Measurements from ENCODE around the gene XG. TPM values are rescaled to one million over a fixed set of nuclear protein-coding genes. Genes with fewer than 3 reads are reported as not detected.
"Not testable (repeated sequence)": the region's sequence is repeated elsewhere in the genome, so short reads cannot be mapped to it uniquely, and the experiment has no call there.

XG gene
- total RNA-seq, 2 donors from 2014 or later = 0.38 to 1.0 TPM

GRCh38 chrX:2727264-2727663 lies 24.6 kb upstream of the XG start:
- intact Hi-C loops (cut with DNase I); DNase-seq; ATAC-seq: not testable (repeated sequence)

GRCh38 chrX:2732076-2732475 lies 19.8 kb upstream of the XG start:
- intact Hi-C loops (cut with DNase I) = no loop called here
- no peak for ATAC-seq
- DNase-seq = no peak

GRCh38 chrX:2732649-2733048 lies 19.2 kb upstream of the XG start:
- ATAC-seq (no peak), DNase-seq (no peak)
- intact Hi-C loops (cut with DNase I) = no loop called here

GRCh38 chrX:2733286-2733685 lies 18.6 kb upstream of the XG start:
- ATAC-seq (no peak), DNase-seq (no peak)
- intact Hi-C loops (cut with DNase I) = no loop called here

- ATAC-seq (no peak), DNase-seq (no peak)
- intact Hi-C loops (cut with DNase I) = no loop called here
Measured at GRCh38 chrX:2735270-2735669, 16.6 kb upstream of the XG start.

GRCh38 chrX:2740672-2741071 lies 11.2 kb upstream of the XG start:
- intact Hi-C loops (cut with DNase I) = no loop called here
- no peak for DNase-seq
- ATAC-seq = no peak

GRCh38 chrX:2741386-2741785 lies 10.5 kb upstream of the XG start:
- intact Hi-C loops (cut with DNase I) = no loop called here
- no peak for ATAC-seq
- no peak for DNase-seq

GRCh38 chrX:2746250-2746649 lies 5.6 kb upstream of the XG start:
- intact Hi-C loops (cut with DNase I); ATAC-seq: not testable (repeated sequence)

GRCh38 chrX:2748171-2748814 lies 3.5 kb upstream of the XG start:
- DNase-seq = no peak
- intact Hi-C loops (cut with DNase I) = no loop called here

More at GRCh38 chrX:2746250-2746649, 5.6 kb upstream of the XG start:
- DNase-seq = not testable (repeated sequence)

GRCh38 chrX:2748815-2749188 lies 3.0 kb upstream of the XG start:
- no peak for ATAC-seq
- intact Hi-C loops (cut with DNase I) = no loop called here
- no peak for DNase-seq

More at GRCh38 chrX:2748171-2748814, 3.5 kb upstream of the XG start:
- ATAC-seq = no peak

GRCh38 chrX:2751291-2751690 lies 549 bp upstream of the XG start:
- ATAC-seq = no peak
- DNase-seq = no peak
- intact Hi-C loops (cut with DNase I) = no loop called here

- intact Hi-C loops (cut with DNase I); DNase-seq; ATAC-seq: not testable (repeated sequence)
Measured at GRCh38 chrX:2752441-2752840, 601 bp downstream of the XG start.

- intact Hi-C loops (cut with DNase I); ATAC-seq; DNase-seq: not testable (repeated sequence)
Measured at GRCh38 chrX:2755163-2755715, 3.4 kb downstream of the XG start.

GRCh38 chrX:2756548-2756947 lies 4.7 kb downstream of the XG start:
- intact Hi-C loops (cut with DNase I) = no loop called here
- DNase-seq (no peak), ATAC-seq (no peak)

GRCh38 chrX:2761246-2761645 lies 9.4 kb downstream of the XG start:
- intact Hi-C loops (cut with DNase I) = no loop called here
- DNase-seq (no peak), ATAC-seq (no peak)

- DNase-seq; intact Hi-C loops (cut with DNase I); ATAC-seq: not testable (repeated sequence)
Measured at GRCh38 chrX:2762671-2763070, 10.8 kb downstream of the XG start.

GRCh38 chrX:2764766-2765548 lies 13.1 kb downstream of the XG start:
- intact Hi-C loops (cut with DNase I); ATAC-seq; DNase-seq: not testable (repeated sequence)

GRCh38 chrX:2765549-2765830 lies 13.7 kb downstream of the XG start:
- intact Hi-C loops (cut with DNase I) = no loop called here
- no peak for ATAC-seq
- DNase-seq = no peak

GRCh38 chrX:2766906-2767305 lies 15.1 kb downstream of the XG start:
- no peak for DNase-seq
- intact Hi-C loops (cut with DNase I) = no loop called here
- ATAC-seq = no peak

- ATAC-seq = peak; percentile 22 to 53
- DNase-seq = peak; percentile 34
- intact Hi-C loops (cut with DNase I) = no loop called here
Measured at GRCh38 chrX:2767631-2768455, 16.0 kb downstream of the XG start.
